Measurements from ENCODE around the gene PDZRN3. TPM values are rescaled to one million over a fixed set of nuclear protein-coding genes. Genes with fewer than 3 reads are reported as not detected.

PDZRN3 gene
- total RNA-seq, 1 experiment from 2014 or later: 0.17 TPM

- BruUV-seq (replicated peaks): no TSS peak
- intact Hi-C loops (cut with micrococcal nuclease): loop anchor here (1.0 to 10.0 kb wide), 2 partner anchors 237 to 331 kb away; no protein-coding TSS in a partner anchor
- ChIA-PET CTCF (no interaction called here), RAD21 (ENCODE audit: low non-redundant PET in 1 of 2, low total read pairs in 2 of 2, uncharacterized antibody in 2 of 2, unreplicated experiment in 2 of 2) (no interaction called here), POLR2A (no interaction called here)
- TF ChIP-seq POLR2AphosphoS5 (IDR thresholded peaks at IDR 0.05; ENCODE audit: low read depth, low read length) (no peak), CTCF (IDR thresholded peaks at IDR 0.05 in 2 of 3, conservative IDR thresholded peaks at IDR 0.05 in 1 of 3; ENCODE audit: borderline replicate concordance in 1 of 3, insufficient read depth in 1 of 3, low read depth in 2 of 3, low read length in 2 of 3) (peak; percentile 56 to 69 (median 58)), RAD21 (IDR thresholded peaks at IDR 0.05; ENCODE audit: low read depth) (peak; percentile 59)
- DNase-seq (ENCODE audit: low read depth, low spot score) (peak; percentile 15), ATAC-seq (peak; percentile 58)
- Histone ChIP-seq H3K36me3 (ENCODE audit: control insufficient read depth in 1 of 2, insufficient read depth in 2 of 2, low read length in 2 of 2) (no peaks in the 10 kb centered on the region), H3K79me2 (ENCODE audit: insufficient read depth, low read length) (no peaks in the 10 kb centered on the region), H4K20me1 (ENCODE audit: insufficient read depth) (no peaks in the 10 kb centered on the region), H2AFZ (ENCODE audit: low read depth, low read length, poor library complexity, severe bottlenecking) (no peak overlapping the region), H3K9me3 (ENCODE audit: control insufficient read depth in 1 of 2, insufficient read depth in 1 of 2, low read depth in 1 of 2, low read length in 2 of 2) (no peaks in the 10 kb centered on the region), H3K4me3 (replicated peaks in 1 of 2; ENCODE audit: low read depth in 1 of 2, low read length in 2 of 2) (no peak overlapping the region), H3K27me3 (ENCODE audit: insufficient read depth, low read length) (peaks cover 29% of the 10 kb centered on the region), H3K4me1 (ENCODE audit: control insufficient read depth in 1 of 2, insufficient read depth in 2 of 2, low read length in 2 of 2) (no peaks in the 10 kb centered on the region), H3K27ac (ENCODE audit: low read depth, low read length) (no peak overlapping the region), H3K4me2 (ENCODE audit: low read length) (no peak overlapping the region), H3K9me2 (ENCODE audit: insufficient read depth) (no peaks in the 10 kb centered on the region), H3K9ac (ENCODE audit: low read length) (no peak overlapping the region)
Observed at GRCh38 chr3:73432023-73432705, 192.6 kb downstream of the PDZRN3 start.

GRCh38 chr3:73431183-73431900, 193.4 kb downstream of the PDZRN3 start:
- Histone ChIP-seq H4K20me1 (ENCODE audit: insufficient read depth) (no peaks in the 10 kb centered on the region), H3K4me1 (ENCODE audit: control insufficient read depth in 1 of 2, insufficient read depth in 2 of 2, low read length in 2 of 2) (no peaks in the 10 kb centered on the region), H3K9me2 (ENCODE audit: insufficient read depth) (no peaks in the 10 kb centered on the region), H3K9ac (ENCODE audit: low read length) (no peak overlapping the region), H3K4me2 (ENCODE audit: low read length) (no peak overlapping the region), H3K27ac (ENCODE audit: low read depth, low read length) (no peak overlapping the region), H3K36me3 (ENCODE audit: control insufficient read depth in 1 of 2, insufficient read depth in 2 of 2, low read length in 2 of 2) (no peaks in the 10 kb centered on the region), H3K4me3 (replicated peaks in 1 of 2; ENCODE audit: low read depth in 1 of 2, low read length in 2 of 2) (no peak overlapping the region), H3K27me3 (ENCODE audit: insufficient read depth, low read length) (peaks cover 29% of the 10 kb centered on the region), H2AFZ (ENCODE audit: low read depth, low read length, poor library complexity, severe bottlenecking) (no peak overlapping the region), H3K79me2 (ENCODE audit: insufficient read depth, low read length) (no peaks in the 10 kb centered on the region), H3K9me3 (ENCODE audit: control insufficient read depth in 1 of 2, insufficient read depth in 1 of 2, low read depth in 1 of 2, low read length in 2 of 2) (no peaks in the 10 kb centered on the region)
- ATAC-seq (no peak), DNase-seq (ENCODE audit: low read depth, low spot score) (no peak)
- intact Hi-C loops (cut with micrococcal nuclease): loop anchor here (10.0 kb wide), 1 partner anchor 237 kb away; no protein-coding TSS in a partner anchor
- RAD21 ChIA-PET (ENCODE audit: low non-redundant PET in 1 of 2, low total read pairs in 2 of 2, uncharacterized antibody in 2 of 2, unreplicated experiment in 2 of 2): no interaction called here
- CTCF ChIA-PET: no interaction called here
- POLR2A ChIA-PET: no interaction called here
- no TSS peak for BruUV-seq (replicated peaks)
- TF ChIP-seq MAX (IDR thresholded peaks at IDR 0.05) (no peak), ATF3 (IDR thresholded peaks at IDR 0.05) (no peak), POLR2AphosphoS5 (IDR thresholded peaks at IDR 0.05; ENCODE audit: low read depth, low read length) (no peak), SRF (IDR thresholded peaks at IDR 0.05; ENCODE audit: low read depth) (no peak), FOSL1 (IDR thresholded peaks at IDR 0.05; ENCODE audit: low read depth) (no peak), ZFX (IDR thresholded peaks at IDR 0.05) (no peak), SIN3A (IDR thresholded peaks at IDR 0.05; ENCODE audit: low read depth) (no peak), ELF1 (IDR thresholded peaks at IDR 0.05; ENCODE audit: borderline replicate concordance, low read depth) (no peak), JUND (IDR thresholded peaks at IDR 0.05) (no peak), TCF7L2 (IDR thresholded peaks at IDR 0.05; ENCODE audit: borderline replicate concordance, extremely low read depth, insufficient read depth, insufficient read length) (no peak), EZH2 (IDR thresholded peaks at IDR 0.05) (no peak), EZH2phosphoT487 (IDR thresholded peaks at IDR 0.05; ENCODE audit: borderline replicate concordance) (no peak), EGR1 (IDR thresholded peaks at IDR 0.05; ENCODE audit: low read depth) (no peak)

All from HCT116 (cell line).